K562 (cell line): ENCODE data around the gene CCL27. TPM values are rescaled to one million over a fixed set of nuclear protein-coding genes. Genes with fewer than 3 reads are reported as not detected.
A peak's percentile ranks its signal among the peaks of the same experiment; 100 is the strongest.

Experiments
- ATAC-seq: fragments of 200-7000 bp; cut with Tn5 transposase; 3 replicates; pipeline ENCODE4 v1.9.1; 2020; ENCODE audit warnings: moderate library complexity
- BruUV-seq: library from RNA; stranded (reverse); fragments of 400-500 nt; replicated peaks from 2 replicates; lab custom pipeline; 2021; lab: Mats Ljungman, UMichigan
- CTCF ChIA-PET: fragments of 300-600 bp; formaldehyde crosslinking; extraction: SDS; loops from one replicate; lab custom pipeline; 2021; ENCODE audit warnings: low intra/inter-chr PET ratio; lab: Yijun Ruan, JAX
- POLR2A ChIA-PET: fragments of 300-600, 350-650 bp; sonication (Branson Sonifier 250); formaldehyde crosslinking; extraction: SDS; loops from one replicate; lab custom pipeline; 2021; ENCODE audit warnings: antibody characterized with exemption, inconsistent platforms; lab: Yijun Ruan, JAX
- DNase-seq, 4 experiments: peaks; one replicate each; pipeline versions ENCODE4 v3.0.0 to v3.0.0-alpha.2; 2011 to 2018; ENCODE audit warnings: low spot score in 3 of 4, mixed read lengths in 3 of 4; ENCODE audit errors: extremely low read depth in 1 of 4
- FAIRE-seq: peaks from 2 replicates; lab custom pipeline; 2011; peaks lifted over from hg19 to GRCh38; lab: Jason Lieb, UNC
- H2AFZ ChIP-seq: 2 replicates; pipeline ENCODE4 v1.6.0; 2011; ENCODE audit warnings: low read depth, low read length, control low read depth, inconsistent platforms
- H3K27ac ChIP-seq: fragments of 200-600 bp; 3 replicates; pipeline ENCODE4 v1.8.0; 2011; ENCODE audit warnings: low read depth, mild to moderate bottlenecking, control low read depth, inconsistent platforms, low read length, moderate library complexity, mixed read lengths; ENCODE audit errors: extremely low read depth
- H3K27me3 ChIP-seq, 2 experiments: fragments of 300-600 bp in 1 of 2; 2 replicates in 1 of 2; 3 replicates in 1 of 2; pipeline versions ENCODE4 v1.6.0 to v1.8.0; 2011; ENCODE audit warnings: inconsistent platforms in 2 of 2, low read length in 2 of 2, mild to moderate bottlenecking in 1 of 2, mixed read lengths in 1 of 2, moderate library complexity in 1 of 2; ENCODE audit not compliant: control insufficient read depth in 2 of 2, insufficient read depth in 2 of 2
- H3K36me3 ChIP-seq: fragments of 300-600 bp; 3 replicates; pipeline ENCODE4 v1.8.0; 2011; ENCODE audit warnings: mild to moderate bottlenecking, low read length, inconsistent platforms; ENCODE audit not compliant: control insufficient read depth, insufficient read depth
- H3K4me1 ChIP-seq, 2 experiments: fragments of 200-600 bp in 1 of 2; replicated peaks in 1 of 2; 2 replicates in 1 of 2; 3 replicates in 1 of 2; pipeline versions ENCODE4 v1.5.1 to v1.8.0; 2011; ENCODE audit warnings: inconsistent platforms in 2 of 2, low read length in 2 of 2, mild to moderate bottlenecking in 1 of 2, mixed read lengths in 1 of 2, moderate library complexity in 1 of 2; ENCODE audit not compliant: control insufficient read depth in 2 of 2, insufficient read depth in 2 of 2
- H3K4me2 ChIP-seq: 2 replicates; pipeline ENCODE4 v1.6.1; 2011; ENCODE audit warnings: low read length, control low read depth, inconsistent platforms, mixed read lengths; ENCODE audit not compliant: insufficient read depth
- H3K4me3 ChIP-seq: fragments of 200-600 bp; sonication (generic), shearing (Covaris generic); 2 replicates; pipeline ENCODE4 v1.5.1; 2016; ENCODE audit warnings: control low read depth, inconsistent platforms
- H3K79me2 ChIP-seq: fragments of 200-600 bp; 3 replicates; pipeline ENCODE4 v1.8.0; 2011; ENCODE audit warnings: low read length, inconsistent platforms; ENCODE audit not compliant: control insufficient read depth, insufficient read depth
- H3K9ac ChIP-seq, 2 experiments: 2 replicates each; pipeline versions ENCODE4 v1.6.0 to v1.6.1; 2011; ENCODE audit warnings: low read depth in 2 of 2, low read length in 2 of 2, control low read depth in 1 of 2, inconsistent platforms in 1 of 2, mild to moderate bottlenecking in 1 of 2, mixed read lengths in 1 of 2; ENCODE audit not compliant: insufficient read depth in 1 of 2
- H3K9me1 ChIP-seq: one replicate; pipeline ENCODE4 v1.6.0; 2011; ENCODE audit warnings: inconsistent platforms, mild to moderate bottlenecking, low read length, moderate library complexity; ENCODE audit not compliant: control insufficient read depth, insufficient read depth
- H3K9me3 ChIP-seq: replicated peaks from 2 replicates; pipeline ENCODE4 v1.5.1; 2011; ENCODE audit warnings: low read depth, low read length, inconsistent platforms; ENCODE audit not compliant: control insufficient read depth, insufficient read depth
- H4K20me1 ChIP-seq: replicated peaks from 2 replicates; pipeline ENCODE4 v1.6.1; 2011; ENCODE audit warnings: low read length, inconsistent platforms, mixed read lengths; ENCODE audit not compliant: control insufficient read depth, insufficient read depth
- ETS2 ChIP-seq: IDR thresholded peaks from 2 replicates; pipeline ENCODE4 v1.6.1; 2016; ENCODE audit warnings: borderline replicate concordance, missing genetic modification characterization, mild to moderate bottlenecking, moderate library complexity, missing compliant biosample characterization; ENCODE audit not compliant: poor library complexity, severe bottlenecking
- PHF8 ChIP-seq: fragments of 200-600 bp; sonication (generic); IDR thresholded peaks from 2 replicates; pipeline ENCODE4 v1.6.1; 2012; ENCODE audit warnings: mixed run types, mild to moderate bottlenecking, inconsistent platforms, low read length, moderate library complexity, borderline replicate concordance
- RBBP5 ChIP-seq: fragments of 200-600 bp; sonication (generic); IDR thresholded peaks from 2 replicates; pipeline ENCODE4 v1.6.1; 2012; ENCODE audit warnings: borderline replicate concordance, mild to moderate bottlenecking, low read length, control low read depth, inconsistent platforms; ENCODE audit not compliant: insufficient read depth, poor library complexity, severe bottlenecking
- REST ChIP-seq, 2 experiments: fragments of 450-650 bp; formaldehyde crosslinking in 1 of 2; IDR thresholded peaks; 2 replicates each; pipeline versions ENCODE4 v1.4.0 to v1.6.1; 2014 to 2020; ENCODE audit warnings: mild to moderate bottlenecking in 2 of 2, borderline replicate concordance in 1 of 2, low read depth in 1 of 2
- ZNF507 ChIP-seq: conservative IDR thresholded peaks from 2 replicates; pipeline ENCODE4 v1.6.1; 2017; ENCODE audit warnings: missing genetic modification characterization, missing compliant biosample characterization
- ZNF586 ChIP-seq: fragments of 450-650 bp; formaldehyde crosslinking; conservative IDR thresholded peaks from 2 replicates; pipeline ENCODE4 v1.4.0; 2020; ENCODE audit warnings: mild to moderate bottlenecking, moderate library complexity
- whole genome bisulfite sequencing: fragments of 100-300 bp; shearing (Covaris generic); methylation state at CpG from one replicate; pipeline ENCODE4 v1.1.6; 2016; ENCODE audit warnings: low coverage, mixed read lengths; ENCODE audit not compliant: insufficient coverage; ENCODE audit errors: missing lambda C conversion rate; 5-methylcytosine and 5-hydroxymethylcytosine counted together
- in situ Hi-C: fragments of 300-500 bp; cut with MboI; formaldehyde crosslinking; loops from 4 replicates; pipeline ENCODE4 v1.15.0; 2018; ENCODE audit warnings: inconsistent platforms, mixed read lengths
- intact Hi-C: fragments of 100-400 bp; cut with micrococcal nuclease; formaldehyde crosslinking; loops from 2 replicates; pipeline ENCODE4 v1.14.2; 2022
- polyA plus RNA-seq, 8 experiments: library from polyadenylated mRNA; depleted of rRNA in 4 of 8; stranded (reverse) in 5 of 8; unstranded in 3 of 8; fragments of >200 nt; fragmentation: Nextera tagmentation in 2 of 8; fragmentation: Illumina TruSeq in 1 of 8; extraction: Ambion mirVana in 2 of 8; extraction: Trizol in 1 of 8; gene quantifications; 2 replicates each; pipeline versions ENCODE4 v1.2.1 to v1.2.3, GENCODE V29; 2011 to 2014; ENCODE audit warnings: inconsistent platforms in 1 of 8, missing spikeins in 1 of 8
- total RNA-seq, 7 experiments: library from RNA; depleted of rRNA in 6 of 7; stranded (reverse); fragments of >200 nt in 6 of 7; fragmentation: Illumina TruSeq in 2 of 7; extraction: Trizol in 2 of 7; gene quantifications; 2 replicates each; pipeline versions ENCODE4 v1.2.1 to v1.2.3, GENCODE V29; 2011 to 2021; ENCODE audit warnings: low replicate concordance in 1 of 7
- TF ChIP-seq, protein P1 (sequence below): sonication (generic); formaldehyde crosslinking; IDR thresholded peaks from 2 replicates; pipeline ENCODE4 v1.8.0; 2022; ENCODE audit warnings: mild to moderate bottlenecking, missing genetic modification reagents

The CCL27 gene
- total and polyA plus RNA-seq, 9 of the 15 experiments (the other 6 are each of a cell fraction or from before 2014, with no cell fraction given): 0.10 to 0.53 (median 0.27) TPM; not detected in 5

GRCh38 chr9:34665067-34665380 is 2.6 kb upstream of the CCL27 start:
- WGBS: 0% methylated on average over 16 of the region's 26 CpGs
- peak overlapping the region; percentile 60; the same call in 2 of the 3 replicates for H3K27ac ChIP-seq
- TF ChIP-seq REST (IDR thresholded peaks at IDR 0.05; ENCODE audit: borderline replicate concordance): no peak
- TF ChIP-seq REST (CRISPR knock-in tag; IDR thresholded peaks at IDR 0.05; ENCODE audit: low read depth): peak; percentile 72; the same call in 1 of the 2 replicates
- no peak for TF ChIP-seq ZNF507 (tag)
- TF ChIP-seq ZNF586 (CRISPR knock-in tag): no peak
- peak; percentile 25 for TF ChIP-seq RBBP5
- TF ChIP-seq PHF8: peak; percentile 40; the same call in 1 of the 2 replicates
- TF ChIP-seq, protein P1, sequence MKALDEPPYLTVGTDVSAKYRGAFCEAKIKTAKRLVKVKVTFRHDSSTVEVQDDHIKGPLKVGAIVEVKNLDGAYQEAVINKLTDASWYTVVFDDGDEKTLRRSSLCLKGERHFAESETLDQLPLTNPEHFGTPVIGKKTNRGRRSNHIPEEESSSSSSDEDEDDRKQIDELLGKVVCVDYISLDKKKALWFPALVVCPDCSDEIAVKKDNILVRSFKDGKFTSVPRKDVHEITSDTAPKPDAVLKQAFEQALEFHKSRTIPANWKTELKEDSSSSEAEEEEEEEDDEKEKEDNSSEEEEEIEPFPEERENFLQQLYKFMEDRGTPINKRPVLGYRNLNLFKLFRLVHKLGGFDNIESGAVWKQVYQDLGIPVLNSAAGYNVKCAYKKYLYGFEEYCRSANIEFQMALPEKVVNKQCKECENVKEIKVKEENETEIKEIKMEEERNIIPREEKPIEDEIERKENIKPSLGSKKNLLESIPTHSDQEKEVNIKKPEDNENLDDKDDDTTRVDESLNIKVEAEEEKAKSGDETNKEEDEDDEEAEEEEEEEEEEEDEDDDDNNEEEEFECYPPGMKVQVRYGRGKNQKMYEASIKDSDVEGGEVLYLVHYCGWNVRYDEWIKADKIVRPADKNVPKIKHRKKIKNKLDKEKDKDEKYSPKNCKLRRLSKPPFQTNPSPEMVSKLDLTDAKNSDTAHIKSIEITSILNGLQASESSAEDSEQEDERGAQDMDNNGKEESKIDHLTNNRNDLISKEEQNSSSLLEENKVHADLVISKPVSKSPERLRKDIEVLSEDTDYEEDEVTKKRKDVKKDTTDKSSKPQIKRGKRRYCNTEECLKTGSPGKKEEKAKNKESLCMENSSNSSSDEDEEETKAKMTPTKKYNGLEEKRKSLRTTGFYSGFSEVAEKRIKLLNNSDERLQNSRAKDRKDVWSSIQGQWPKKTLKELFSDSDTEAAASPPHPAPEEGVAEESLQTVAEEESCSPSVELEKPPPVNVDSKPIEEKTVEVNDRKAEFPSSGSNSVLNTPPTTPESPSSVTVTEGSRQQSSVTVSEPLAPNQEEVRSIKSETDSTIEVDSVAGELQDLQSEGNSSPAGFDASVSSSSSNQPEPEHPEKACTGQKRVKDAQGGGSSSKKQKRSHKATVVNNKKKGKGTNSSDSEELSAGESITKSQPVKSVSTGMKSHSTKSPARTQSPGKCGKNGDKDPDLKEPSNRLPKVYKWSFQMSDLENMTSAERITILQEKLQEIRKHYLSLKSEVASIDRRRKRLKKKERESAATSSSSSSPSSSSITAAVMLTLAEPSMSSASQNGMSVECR (CRISPR knock-in tag): 0 out of 2 replicates have a peak, but pooled peaks have one; percentile 6
- TF ChIP-seq ETS2 (tag): no peak

More at GRCh38 chr9:34665067-34665380, 2.6 kb upstream of the CCL27 start:
- Histone ChIP-seq H3K9ac (peak overlapping the region; percentile 43 to 92; a peak in 3 of 4 replicates), H3K36me3 (peaks cover 14% of the 10 kb centered on the region; the same call in 2 of the 3 replicates), H3K9me1 (peaks cover 2% of the 10 kb centered on the region), H3K9me3 (no peaks in the 10 kb centered on the region), H4K20me1 (0 out of 2 replicates have a peak, but pooled peaks cover 4% of the 10 kb centered on the region), H3K79me2 (peaks cover 28% of the 10 kb centered on the region), H3K4me1 (peaks cover 17 to 18% of the 10 kb centered on the region in 2 experiments), H2AFZ (peak overlapping the region; percentile 82; the same call in 1 of the 2 replicates), H3K4me3 (peak overlapping the region; percentile 48), H3K4me2 (peak overlapping the region; percentile 83), H3K27me3 (no peaks in the 10 kb centered on the region)
- in situ Hi-C loops (no loop called here), intact Hi-C loops (no loop called here)
- ChIA-PET POLR2A (interaction anchor here (0.6 to 1.3 kb wide), 4 partner anchors 18 to 832 kb away, joined by 3 read pairs; partner anchors contain the start of gene GALT), CTCF (interaction anchor here (1.0 to 1.2 kb wide), 3 partner anchors 17 to 37 kb away, joined by 3 to 4 read pairs (median 3); partner anchors contain the start of gene GALT)
- FAIRE-seq (no peak), DNase-seq (no peak), ATAC-seq (peak; percentile 32)
- BruUV-seq: no TSS peak
